Ascending aorta (tissue), 2 donors: Measurements from ENCODE around the gene RNF220. TPM values are rescaled to one million over a fixed set of nuclear protein-coding genes. Genes with fewer than 3 reads are reported as not detected.
A peak's percentile ranks its signal among the peaks of the same experiment; 100 is the strongest.

ENCODE experiments used
- DNase-seq, 2 donors: peaks; one replicate each; pipeline ENCODE4 v3.0.0-alpha.2; 2019; ENCODE audit warnings: low spot score in 2 of 2
- H3K27ac ChIP-seq, 2 donors: fragments of 200-600 bp; sonication (generic); one replicate each; pipeline ENCODE4 v1.5.1; 2016 to 2017; ENCODE audit warnings: mild to moderate bottlenecking in 1 of 2
- H3K27me3 ChIP-seq: fragments of 200-600 bp; sonication (generic); one replicate; pipeline ENCODE4 v1.5.1; 2017
- H3K36me3 ChIP-seq, 2 donors: fragments of 200-600 bp; sonication (generic); one replicate each; pipeline ENCODE4 v1.5.1; 2016
- H3K4me1 ChIP-seq, 2 donors: fragments of 200-600 bp; sonication (generic); one replicate each; pipeline ENCODE4 v1.5.1; 2016 to 2017; ENCODE audit warnings: mild to moderate bottlenecking in 1 of 2
- H3K4me3 ChIP-seq, 2 donors: fragments of 200-600 bp; sonication (generic); one replicate each; pipeline ENCODE4 v1.5.1; 2016 to 2017; ENCODE audit warnings: mild to moderate bottlenecking in 1 of 2
- H3K9me3 ChIP-seq, 2 donors: fragments of 200-600 bp; sonication (generic); one replicate each; pipeline ENCODE4 v1.5.1; 2016
- CTCF ChIP-seq, 3 experiments: fragments of 200-600 bp in 2 of 3; fragments of 450-650 bp in 1 of 3; sonication (generic) in 2 of 3; IDR thresholded peaks; one replicate each; pipeline ENCODE4 v1.5.1; 2016 to 2019; ENCODE audit warnings: antibody characterized with exemption in 3 of 3, mild to moderate bottlenecking in 1 of 3, moderate library complexity in 1 of 3
- intact Hi-C: fragments of 100-400 bp; cut with DNase I; formaldehyde crosslinking; loops from one replicate; pipeline ENCODE4 v1.15.1; 2023
- total RNA-seq: library from RNA; depleted of rRNA; stranded (reverse); fragments of >200 nt; gene quantifications from one replicate; pipeline ENCODE4 v1.1.0, GENCODE V29; 2016

The RNF220 gene
- total RNA-seq, 1 donor from 2014 or later: 54.8 TPM

- Histone ChIP-seq H3K9me3 (no peaks in the 10 kb centered on the region), H3K4me1 (peaks cover 12 to 17% of the 10 kb centered on the region in 2 donors), H3K36me3 (no peaks in the 10 kb centered on the region), H3K4me3 (no peak overlapping the region), H3K27ac (no peak overlapping the region), H3K27me3 (peaks cover 25% of the 10 kb centered on the region)
- TF ChIP-seq CTCF (IDR thresholded peaks at IDR 0.05): no peak
- intact Hi-C loops: loop anchor here (2.0 to 5.0 kb wide), 2 partner anchors 13 to 93 kb away; no protein-coding TSS in a partner anchor
- DNase-seq: no peak
These were observed 14.8 kb downstream of the RNF220 start for GRCh38 chr1:44419901-44420300.

GRCh38 chr1:44420535-44420934 is 15.5 kb downstream of the RNF220 start:
- Histone ChIP-seq H3K36me3 (no peaks in the 10 kb centered on the region), H3K9me3 (no peaks in the 10 kb centered on the region), H3K27me3 (peaks cover 23% of the 10 kb centered on the region), H3K4me1 (peaks cover 12 to 17% of the 10 kb centered on the region in 2 donors), H3K4me3 (no peak overlapping the region), H3K27ac (no peak overlapping the region)
- DNase-seq: no peak
- no peak for TF ChIP-seq CTCF (IDR thresholded peaks at IDR 0.05)
- intact Hi-C loops: loop anchor here (2.0 to 5.0 kb wide), 2 partner anchors 14 to 93 kb away; no protein-coding TSS in a partner anchor

- Histone ChIP-seq H3K4me3 (no peak overlapping the region), H3K36me3 (no peaks in the 10 kb centered on the region), H3K27ac (no peak overlapping the region), H3K9me3 (no peaks in the 10 kb centered on the region), H3K27me3 (peaks cover 23% of the 10 kb centered on the region), H3K4me1 (peaks cover 12 to 17% of the 10 kb centered on the region in 2 donors)
- no peak for DNase-seq
- intact Hi-C loops: loop anchor here (2.0 to 5.0 kb wide), 2 partner anchors 15 to 94 kb away; no protein-coding TSS in a partner anchor
- TF ChIP-seq CTCF (IDR thresholded peaks at IDR 0.05): no peak
These were observed 16.4 kb downstream of the RNF220 start for GRCh38 chr1:44421446-44421884.

GRCh38 chr1:44422161-44422560 is 17.1 kb downstream of the RNF220 start:
- Histone ChIP-seq H3K4me3 (no peak overlapping the region), H3K9me3 (no peaks in the 10 kb centered on the region), H3K36me3 (no peaks in the 10 kb centered on the region), H3K27ac (no peak overlapping the region), H3K4me1 (peaks cover 12 to 17% of the 10 kb centered on the region in 2 donors), H3K27me3 (peaks cover 21% of the 10 kb centered on the region)
- DNase-seq: no peak
- no peak for TF ChIP-seq CTCF (IDR thresholded peaks at IDR 0.05)
- intact Hi-C loops: loop anchor here (5.0 kb wide), 1 partner anchor 95 kb away; no protein-coding TSS in a partner anchor

- Histone ChIP-seq H3K36me3 (no peaks in the 10 kb centered on the region), H3K4me1 (peaks cover 5 to 8% of the 10 kb centered on the region in 2 donors), H3K27ac (peak overlapping the region; percentile 31 to 45), H3K27me3 (peaks cover 6% of the 10 kb centered on the region), H3K9me3 (no peaks in the 10 kb centered on the region), H3K4me3 (peak overlapping the region in 1 of 2 donors; percentile 39)
- intact Hi-C loops: loop anchor here (2.0 to 5.0 kb wide), 2 partner anchors 57 to 97 kb away; no protein-coding TSS in a partner anchor
- TF ChIP-seq CTCF (IDR thresholded peaks at IDR 0.05): peak in 1 of 3 experiments; percentile 3
- DNase-seq: peak in 1 of 2 donors; percentile 90
These were observed 18.8 kb downstream of the RNF220 start for GRCh38 chr1:44423591-44424537.
